HepG2 (cell line): Measurements from ENCODE around the gene ASB8. TPM values are rescaled to one million over a fixed set of nuclear protein-coding genes. Genes with fewer than 3 reads are reported as not detected.

Experiments
- ATAC-seq: fragments of 200-7000 bp; cut with Tn5 transposase; 3 replicates; pipeline ENCODE4 v1.9.1; 2020; ENCODE audit warnings: mild to moderate bottlenecking, moderate library complexity
- BruUV-seq: library from RNA; stranded (reverse); fragments of 400-500 nt; replicated peaks from 2 replicates; lab custom pipeline; 2021; lab: Mats Ljungman, UMichigan
- CTCF ChIA-PET: fragments of 300-600 bp; formaldehyde crosslinking; extraction: SDS; loops from one replicate; lab custom pipeline; 2021; ENCODE audit warnings: low total read pairs, inconsistent platforms, low intra/inter-chr PET ratio; lab: Yijun Ruan, JAX
- POLR2A ChIA-PET: fragments of 350-600 bp; sonication (Branson Sonifier 250); formaldehyde crosslinking; loops from one replicate; lab custom pipeline; 2020; ENCODE audit warnings: antibody characterized with exemption, inconsistent platforms; lab: Yijun Ruan, JAX
- DNase-seq: peaks from one replicate; pipeline ENCODE4 v3.0.0-alpha.2; 2015; ENCODE audit warnings: low spot score
- FAIRE-seq: peaks from 3 replicates; lab custom pipeline; 2011; peaks lifted over from hg19 to GRCh38; lab: Jason Lieb, UNC
- H2AFZ ChIP-seq: one replicate; pipeline ENCODE4 v1.6.1; 2011; ENCODE audit warnings: low read length, inconsistent platforms
- H3K27ac ChIP-seq: fragments of 300-600 bp; 3 replicates; pipeline ENCODE4 v1.8.0; 2011; ENCODE audit warnings: mixed run types, mild to moderate bottlenecking, mixed read lengths, low read length, inconsistent platforms; ENCODE audit not compliant: insufficient read depth; ENCODE audit errors: extremely low read length
- H3K27me3 ChIP-seq, 2 experiments: fragments of 200-600 bp in 1 of 2; 2 replicates in 1 of 2; 3 replicates in 1 of 2; pipeline versions ENCODE4 v1.6.0 to v1.8.0; 2011; ENCODE audit warnings: low read length in 2 of 2, mild to moderate bottlenecking in 2 of 2, moderate library complexity in 2 of 2, inconsistent platforms in 1 of 2; ENCODE audit not compliant: insufficient read depth in 2 of 2, control insufficient read depth in 1 of 2
- H3K36me3 ChIP-seq, 2 experiments: fragments of 200-600 bp in 1 of 2; replicated peaks in 1 of 2; 2 replicates in 1 of 2; 3 replicates in 1 of 2; pipeline versions ENCODE4 v1.5.1 to v1.8.0; 2011; ENCODE audit warnings: low read length in 2 of 2, inconsistent platforms in 1 of 2; ENCODE audit not compliant: insufficient read depth in 2 of 2, control insufficient read depth in 1 of 2
- H3K4me1 ChIP-seq: 2 replicates; pipeline ENCODE4 v1.5.1; 2012; ENCODE audit warnings: low read length, inconsistent platforms; ENCODE audit not compliant: insufficient read depth
- H3K4me2 ChIP-seq: 2 replicates; pipeline ENCODE4 v1.6.0; 2011; ENCODE audit warnings: low read depth, low read length, inconsistent platforms
- H3K4me3 ChIP-seq, 3 experiments: fragments of 200-600 bp in 1 of 3; sonication (generic), shearing (Covaris generic) in 1 of 3; replicated peaks in 1 of 3; 2 replicates each; pipeline ENCODE4 v1.5.1; 2011 to 2016; ENCODE audit warnings: low read length in 3 of 3, inconsistent platforms in 2 of 3, low read depth in 2 of 3, mild to moderate bottlenecking in 2 of 3, control low read depth in 1 of 3, mixed read lengths in 1 of 3; ENCODE audit not compliant: insufficient read depth in 1 of 3
- H3K79me2 ChIP-seq: one replicate; pipeline ENCODE4 v1.6.1; 2011; ENCODE audit warnings: low read length, inconsistent platforms; ENCODE audit not compliant: insufficient read depth
- H3K9ac ChIP-seq: 2 replicates; pipeline ENCODE4 v1.6.0; 2011; ENCODE audit warnings: mild to moderate bottlenecking, low read depth, low read length, inconsistent platforms; ENCODE audit not compliant: insufficient read depth
- H3K9me3 ChIP-seq: 2 replicates; pipeline ENCODE4 v1.5.1; 2012; ENCODE audit warnings: mild to moderate bottlenecking, low read length
- H4K20me1 ChIP-seq: 2 replicates; pipeline ENCODE4 v1.6.0; 2011; ENCODE audit warnings: inconsistent platforms, mild to moderate bottlenecking, low read length, moderate library complexity; ENCODE audit not compliant: insufficient read depth
- FOXK2 ChIP-seq: fragments of 450-650 bp; IDR thresholded peaks from 2 replicates; pipeline ENCODE4 v1.6.1; 2016
- HMG20A ChIP-seq: IDR thresholded peaks from 2 replicates; pipeline ENCODE4 v1.6.1; 2016; ENCODE audit warnings: borderline replicate concordance
- SIX4 ChIP-seq: sonication (generic); formaldehyde crosslinking; IDR thresholded peaks from 2 replicates; pipeline ENCODE4 v1.4.0; 2020; ENCODE audit warnings: missing genetic modification reagents
- ZBTB4 ChIP-seq: sonication (generic); formaldehyde crosslinking; IDR thresholded peaks from 2 replicates; pipeline ENCODE4 v1.4.0; 2020; ENCODE audit warnings: missing genetic modification reagents, mild to moderate bottlenecking, borderline replicate concordance
- ZMAT5 ChIP-seq: sonication (generic); formaldehyde crosslinking; IDR thresholded peaks from 2 replicates; pipeline ENCODE4 v1.5.0; 2020; ENCODE audit warnings: mild to moderate bottlenecking, low read depth, missing genetic modification reagents, borderline replicate concordance
- ZNF296 ChIP-seq: sonication (generic); formaldehyde crosslinking; conservative IDR thresholded peaks from 2 replicates; pipeline ENCODE4 v1.5.0; 2020; ENCODE audit warnings: mild to moderate bottlenecking, missing genetic modification reagents
- ZNF326 ChIP-seq: sonication (generic); formaldehyde crosslinking; IDR thresholded peaks from 2 replicates; pipeline ENCODE4 v1.4.0; 2020; ENCODE audit warnings: missing genetic modification reagents, borderline replicate concordance
- ZNF710 ChIP-seq: sonication (generic); formaldehyde crosslinking; IDR thresholded peaks from 2 replicates; pipeline ENCODE4 v1.5.0; 2020; ENCODE audit warnings: mild to moderate bottlenecking, missing genetic modification reagents, borderline replicate concordance
- WGBS: methylation state at CpG from one replicate; pipeline ENCODE4 v1.1.6; 2017; ENCODE audit warnings: low lambda C conversion rate; 5-methylcytosine and 5-hydroxymethylcytosine counted together
- in situ Hi-C: cut with HindIII; loops from 2 replicates; pipeline ENCODE4 v1.10.0; 2017; ENCODE audit warnings: low pct_unique_long_range_greater_than_20kb; ENCODE audit not compliant: extremely low pct_ligation_motif_present
- intact Hi-C: fragments of 100-400 bp; cut with micrococcal nuclease; formaldehyde crosslinking; loops from one replicate; pipeline ENCODE4 v1.10.0; 2022; ENCODE audit not compliant: unreplicated experiment
- polyA plus RNA-seq, 8 experiments: library from polyadenylated mRNA; depleted of rRNA in 3 of 8; stranded (reverse) in 7 of 8; unstranded in 1 of 8; fragments of >200 nt; fragmentation: Illumina TruSeq in 4 of 8; extraction: Trizol in 4 of 8; gene quantifications; 2 replicates each; pipeline versions ENCODE4 v1.2.1 to v1.2.3, GENCODE V29; 2011 to 2016; ENCODE audit warnings: low read depth in 4 of 8, missing spikeins in 1 of 8, mixed read lengths in 1 of 8; ENCODE audit not compliant: insufficient read depth in 1 of 8
- total RNA-seq, 5 experiments: library from RNA; depleted of rRNA; stranded (reverse); fragments of >200 nt; fragmentation: Illumina TruSeq; extraction: Trizol; gene quantifications; 2 replicates each; pipeline ENCODE4 v1.2.3, GENCODE V29; 2016; ENCODE audit warnings: low read depth in 1 of 5

ASB8 gene
- total and polyA plus RNA-seq, 2 of the 13 experiments (the other 11 are each of a cell fraction or from before 2014, with no cell fraction given), result 14.0 to 15.5 TPM

GRCh38 chr12:48119078-48119833 is 38.1 kb downstream of the ASB8 start, which contains the start of gene PFKM:
PFKM (plus strand) TSS chr12:48119364; CDS start chr12:48122775, 3,411 bp downstream.
- no peak within 1 kb of the TSS for H3K27ac ChIP-seq
- 59% methylated on average over 20 of the region's 20 CpGs for WGBS
- DNase-seq, result no peak

DNA sequence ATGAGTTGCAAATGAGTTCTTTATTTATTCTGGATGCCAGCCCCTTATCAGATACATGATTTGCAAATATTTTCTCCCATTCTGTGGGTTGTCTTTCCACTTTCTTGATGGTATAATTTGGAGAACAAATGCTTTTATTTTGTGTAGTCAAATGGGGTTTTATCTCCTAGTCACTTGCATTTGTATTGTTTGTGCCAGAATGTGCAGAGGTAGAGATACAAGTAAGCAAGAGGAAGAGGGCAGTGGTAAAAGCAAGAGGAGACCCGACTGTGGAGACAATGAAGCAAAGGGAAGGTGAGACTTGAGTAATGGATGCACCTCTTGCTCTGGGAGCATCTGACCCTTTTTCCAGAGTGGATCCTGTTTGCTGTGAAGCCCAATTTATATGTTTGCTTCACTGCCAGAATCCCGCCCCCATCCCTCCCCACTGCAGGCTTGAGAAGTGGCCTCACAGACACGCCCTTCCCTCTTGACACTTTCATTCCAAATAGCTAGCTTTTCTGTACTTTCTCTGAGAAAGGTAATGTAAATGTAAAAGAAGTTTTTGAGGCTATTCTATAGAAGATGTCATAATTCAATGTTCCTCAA is 38.9 kb downstream of the ASB8 start:
- no peaks in the 10 kb centered on the region for H3K36me3 ChIP-seq
- H4K20me1 ChIP-seq, result no peaks in the 10 kb centered on the region
- H3K27me3 ChIP-seq, result peaks cover 2 to 7% of the 10 kb centered on the region in 2 experiments; a peak in 2 of 5 replicates
- ChIA-PET CTCF (no interaction called here), POLR2A (no interaction called here)
- H3K4me1 ChIP-seq, result peaks cover 15% of the 10 kb centered on the region
- no peak for DNase-seq
- H3K9ac ChIP-seq, result no peak overlapping the region
- no peak for ATAC-seq
- in situ Hi-C loops, result no loop called here
- FAIRE-seq, result no peak
- H3K4me2 ChIP-seq, result no peak overlapping the region
- no peaks in the 10 kb centered on the region for H3K9me3 ChIP-seq
- WGBS, result 17% methylated on average over 3 of the region's 3 CpGs
- H3K79me2 ChIP-seq, result no peaks in the 10 kb centered on the region
- H3K4me3 ChIP-seq, result no peak overlapping the region
- no peak overlapping the region for H2AFZ ChIP-seq
- H3K27ac ChIP-seq, result no peak overlapping the region
- no TSS peak for BruUV-seq
- intact Hi-C loops, result no loop called here
- TF ChIP-seq ZNF710 (CRISPR knock-in tag) (no peak), ZMAT5 (CRISPR knock-in tag) (no peak), ZBTB4 (no peak), SIX4 (CRISPR knock-in tag) (no peak)

More at GRCh38 chr12:48119078-48119833, 38.1 kb downstream of the ASB8 start, which contains the start of gene PFKM:
- H3K36me3 ChIP-seq, result no peaks in the 10 kb centered on the region
- H3K4me3 ChIP-seq, result no peak within 1 kb of the TSS
- no TSS peak for BruUV-seq
- no peak within 1 kb of the TSS for H2AFZ ChIP-seq
- FAIRE-seq (no peak), ATAC-seq (no peak)
- TF ChIP-seq ZNF326 (CRISPR knock-in tag) (no peak), ZNF296 (CRISPR knock-in tag) (no peak), HMG20A (CRISPR knock-in tag) (no peak), FOXK2 (no peak)
- H3K79me2 ChIP-seq, result no peaks in the 10 kb centered on the region
- H3K9ac ChIP-seq, result no peak within 1 kb of the TSS
- ChIA-PET CTCF (no interaction called here), POLR2A (no interaction called here)
- H3K4me1 ChIP-seq, result peaks cover 22% of the 10 kb centered on the region
- H3K27me3 ChIP-seq, result peaks cover 2 to 7% of the 10 kb centered on the region in 2 experiments; a peak in 2 of 5 replicates
- intact Hi-C loops, result no loop called here
- H3K9me3 ChIP-seq, result no peaks in the 10 kb centered on the region
- in situ Hi-C loops, result no loop called here
- H4K20me1 ChIP-seq, result no peaks in the 10 kb centered on the region
- H3K4me2 ChIP-seq, result no peak within 1 kb of the TSS
